KBM-7 (cell line): ENCODE results near the gene NLRC5.
"Not testable (repeated sequence)": the region's sequence is repeated elsewhere in the genome, so short reads cannot be mapped to it uniquely, and the experiment has no call there.

Source experiments
- DNase-seq: peaks from one replicate; pipeline ENCODE4 v3.0.0-alpha.2; 2015
- in situ Hi-C: fragments of 300-500 bp; cut with MboI; formaldehyde crosslinking; loops from 2 replicates; pipeline ENCODE4 v1.14.3; 2020; ENCODE audit warnings: low sequenced_read_pairs, low pct_unique_long_range_greater_than_20kb, mixed read lengths

The NLRC5 gene

DNA sequence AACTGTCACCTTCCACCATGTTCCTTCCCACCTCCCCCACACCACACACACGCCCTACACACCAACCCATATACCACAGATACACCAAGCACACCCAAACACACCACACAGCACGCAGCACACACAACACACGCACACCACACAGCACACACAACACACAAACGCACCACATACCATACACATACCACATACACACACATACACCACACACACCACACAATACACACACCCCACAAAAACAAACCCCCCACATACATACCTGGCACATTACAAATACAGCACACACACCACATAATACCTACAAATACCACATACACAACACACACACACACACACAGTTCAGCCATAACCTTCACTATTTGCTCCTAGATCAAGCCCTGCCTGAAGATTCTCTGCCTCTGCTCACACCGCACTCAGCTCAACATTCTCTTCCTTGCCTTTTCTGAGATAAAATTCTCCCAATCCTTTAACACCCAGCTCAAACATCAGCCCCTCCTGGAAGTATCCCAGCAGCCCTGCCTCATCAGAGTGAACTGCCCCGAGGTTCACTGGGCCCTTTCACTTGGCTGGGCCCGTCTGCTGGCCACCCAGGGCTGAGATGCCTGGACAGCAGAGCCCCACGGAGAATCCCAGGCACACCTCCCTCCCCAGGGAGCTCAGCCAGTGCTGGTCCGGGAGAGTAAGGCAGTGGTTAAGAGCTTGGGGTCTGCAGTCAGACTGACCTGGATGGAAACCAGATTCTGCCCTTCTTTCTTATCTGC lies 71.1 kb downstream of the NLRC5 start:
- in situ Hi-C loops: no loop called here
- DNase-seq: no peak

DNA sequence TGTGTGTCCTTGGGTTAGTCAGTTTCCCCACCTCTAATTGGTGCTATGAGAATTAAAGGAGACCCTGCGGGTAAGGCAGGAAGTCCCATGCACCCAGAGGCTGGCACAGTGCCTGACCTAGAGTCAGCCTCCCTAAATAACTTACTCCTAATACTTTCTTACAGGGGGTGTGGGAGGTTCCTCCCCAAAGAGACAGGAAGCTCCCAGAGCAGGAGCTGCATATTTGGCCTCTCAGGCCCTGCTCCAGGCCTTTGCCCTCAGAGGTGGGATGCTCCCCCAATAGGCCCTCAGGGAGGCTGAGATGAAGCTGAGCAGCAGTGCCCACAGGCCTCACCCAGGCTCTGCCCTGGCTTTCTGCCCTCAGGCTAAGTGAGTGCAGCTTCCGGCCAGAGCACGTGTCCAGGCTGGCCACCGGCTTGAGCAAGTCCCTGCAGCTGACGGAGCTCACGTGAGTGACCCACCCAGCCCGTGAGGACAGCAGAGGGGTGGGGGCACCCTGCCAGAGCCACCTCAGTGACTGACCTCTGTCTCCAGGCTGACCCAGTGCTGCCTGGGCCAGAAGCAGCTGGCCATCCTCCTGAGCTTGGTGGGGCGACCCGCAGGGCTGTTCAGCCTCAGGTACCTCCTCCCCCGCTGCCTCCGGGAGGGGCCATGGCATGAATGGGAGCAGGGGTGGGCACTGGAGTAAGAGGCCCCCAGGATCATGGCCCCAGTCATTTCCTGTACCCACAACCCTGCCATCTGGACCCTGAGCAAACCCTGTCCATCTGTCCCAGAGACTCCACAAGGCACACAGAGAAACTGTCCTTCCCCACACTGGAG lies 71.9 kb downstream of the NLRC5 start:
- in situ Hi-C loops: no loop called here
- DNase-seq: peak; percentile 70

DNA sequence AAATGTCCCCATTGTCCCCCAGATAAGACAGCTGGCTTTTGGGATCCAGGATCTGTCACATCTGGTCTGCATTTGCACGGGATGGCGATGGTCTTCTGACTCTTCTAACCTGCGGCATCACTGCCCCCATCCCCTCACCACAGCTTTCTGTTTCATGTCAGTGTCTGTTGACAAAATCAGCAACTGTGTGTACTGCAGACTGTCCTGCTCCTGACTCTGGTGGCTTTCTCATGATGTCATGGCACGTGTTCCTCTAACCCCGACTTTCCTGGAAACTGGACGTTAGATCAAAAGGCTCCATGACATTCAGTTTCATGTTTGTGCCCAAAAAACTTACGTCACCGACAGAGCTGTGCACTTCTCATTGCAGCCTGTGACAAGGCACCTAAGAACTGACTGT lies 73.0 kb downstream of the NLRC5 start:
- no peak for DNase-seq
- in situ Hi-C loops: no loop called here

DNA sequence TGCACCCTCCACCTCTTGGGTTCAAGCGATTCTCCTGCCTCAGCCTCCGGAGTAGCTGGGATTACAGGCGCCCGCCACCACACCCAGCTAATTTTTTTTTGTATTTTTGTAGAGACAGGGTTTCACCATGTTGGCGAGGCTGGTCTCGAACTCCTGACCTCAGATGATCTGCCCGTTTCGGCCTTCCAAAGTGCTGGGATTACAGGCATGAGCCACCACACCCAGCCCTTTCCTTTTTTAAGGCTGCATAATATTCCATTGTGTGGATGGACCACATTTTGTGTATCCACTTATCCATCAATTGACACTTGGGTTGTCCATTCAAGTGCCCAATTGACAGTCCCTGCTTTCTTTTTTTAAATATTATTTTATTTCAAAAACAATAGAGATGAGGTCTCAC lies 73.8 kb downstream of the NLRC5 start:
- in situ Hi-C loops, DNase-seq: not testable (repeated sequence)

DNA sequence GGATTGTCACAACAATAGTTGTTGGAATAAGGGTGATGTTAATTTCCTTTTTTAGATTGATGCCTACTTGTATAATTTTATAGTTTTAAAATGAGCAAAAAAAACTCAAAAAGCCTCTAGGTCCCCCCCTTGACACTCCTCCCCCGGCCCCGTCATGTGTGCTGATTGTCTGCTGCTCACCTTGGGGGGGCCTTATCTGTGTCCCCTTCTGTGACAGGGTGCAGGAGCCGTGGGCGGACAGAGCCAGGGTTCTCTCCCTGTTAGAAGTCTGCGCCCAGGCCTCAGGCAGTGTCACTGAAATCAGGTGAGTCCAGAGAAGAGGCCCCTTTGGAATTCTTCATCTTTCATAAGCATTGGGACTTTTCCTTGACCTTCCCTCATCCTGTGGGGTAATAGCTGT lies 75.6 kb downstream of the NLRC5 start:
- DNase-seq: no peak
- in situ Hi-C loops: no loop called here

DNA sequence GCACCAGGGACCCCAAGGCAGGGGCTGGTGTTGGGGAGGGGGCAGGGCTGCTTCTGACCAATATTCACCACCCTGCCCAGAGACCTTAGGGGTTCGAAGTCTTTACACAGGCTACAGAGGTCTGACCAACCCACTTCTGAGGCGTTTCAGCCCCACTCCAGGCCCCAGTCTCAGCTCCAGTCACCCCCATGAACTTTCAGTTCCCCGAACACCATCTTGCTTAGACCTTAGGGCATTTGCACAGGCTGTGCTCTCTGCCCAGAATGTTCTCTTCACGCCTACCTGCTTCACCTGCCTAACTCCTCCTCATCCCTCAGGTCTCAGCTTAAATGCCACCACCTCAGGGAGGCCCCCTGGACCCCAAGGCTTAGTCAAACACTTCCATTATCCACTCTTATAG lies 77.3 kb downstream of the NLRC5 start:
- no peak for DNase-seq
- in situ Hi-C loops: no loop called here

DNA sequence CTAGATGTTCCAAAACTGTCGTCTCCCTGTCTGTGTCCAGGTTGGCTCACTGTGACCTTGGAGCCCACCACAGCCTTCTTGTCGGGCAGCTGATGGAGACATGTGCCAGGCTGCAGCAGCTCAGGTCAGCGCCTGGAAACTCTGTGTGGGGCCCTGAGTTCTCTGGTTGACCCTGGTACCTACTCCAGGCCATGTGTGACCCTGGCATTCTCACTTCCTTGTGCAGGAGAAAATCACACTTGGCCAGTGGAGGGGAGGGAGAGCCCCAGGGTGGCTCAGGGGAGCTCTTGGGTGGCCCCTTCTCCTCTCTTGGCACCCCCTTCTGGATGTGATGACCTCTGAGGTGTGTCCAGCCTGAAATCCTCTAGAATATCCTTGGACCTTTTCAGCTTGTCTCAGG lies 78.0 kb downstream of the NLRC5 start:
- no peak for DNase-seq
- in situ Hi-C loops: no loop called here

DNA sequence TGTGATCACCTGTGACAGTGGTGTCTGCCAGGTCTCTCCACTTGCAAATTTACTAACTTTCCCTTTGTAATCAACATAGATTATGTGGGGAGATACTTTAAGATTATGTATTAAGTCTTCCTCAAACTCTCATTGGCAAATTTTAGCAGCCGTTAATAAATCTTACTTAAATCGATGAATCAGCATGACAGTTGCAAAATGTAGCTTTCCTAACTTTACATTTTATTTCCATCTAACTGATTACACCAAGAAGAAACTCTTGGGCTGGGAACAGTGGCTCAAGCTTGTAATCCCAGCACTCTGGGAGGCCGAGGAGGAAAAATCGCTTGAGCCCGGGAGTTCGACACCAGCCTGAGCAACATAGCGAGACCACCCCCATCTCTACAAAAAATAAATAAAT lies 79.7 kb downstream of the NLRC5 start:
- in situ Hi-C loops: no loop called here
- DNase-seq: no peak

DNA sequence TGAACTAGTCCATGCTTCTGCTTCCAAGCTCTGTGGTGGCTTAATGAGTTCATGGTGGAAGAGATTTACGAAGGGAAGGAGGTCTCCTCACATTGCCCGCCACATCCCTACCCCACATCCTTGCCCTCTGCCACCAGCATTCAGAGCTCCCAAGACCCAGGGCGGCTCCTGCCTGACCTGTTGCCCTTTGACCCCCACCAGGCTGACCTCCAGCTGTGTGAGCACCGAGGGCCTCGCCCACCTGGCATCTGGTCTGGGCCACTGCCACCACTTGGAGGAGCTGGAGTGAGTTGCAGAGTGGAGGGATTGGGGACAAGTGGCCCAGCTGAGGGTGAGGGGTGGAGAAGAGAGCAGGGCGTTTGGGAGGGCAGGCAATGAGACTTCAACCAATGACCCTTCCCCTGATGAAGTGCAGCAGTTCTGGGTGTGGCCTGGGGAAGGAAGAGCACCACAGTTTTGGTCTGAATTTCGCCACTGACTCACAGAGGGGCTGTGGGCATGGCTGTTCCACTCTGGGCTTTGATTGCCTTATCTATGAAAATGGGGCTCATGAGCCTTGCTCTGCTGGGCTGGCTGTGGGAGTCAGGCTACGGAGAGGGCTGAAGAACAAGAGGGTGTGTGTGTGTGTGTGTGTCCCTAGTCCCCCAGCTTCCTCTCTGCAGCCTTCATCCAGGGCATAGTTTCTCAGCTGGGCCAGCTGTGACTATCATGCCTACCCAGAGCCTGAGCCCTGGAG lies 80.4 kb downstream of the NLRC5 start:
- DNase-seq: no peak
- in situ Hi-C loops: no loop called here

DNA sequence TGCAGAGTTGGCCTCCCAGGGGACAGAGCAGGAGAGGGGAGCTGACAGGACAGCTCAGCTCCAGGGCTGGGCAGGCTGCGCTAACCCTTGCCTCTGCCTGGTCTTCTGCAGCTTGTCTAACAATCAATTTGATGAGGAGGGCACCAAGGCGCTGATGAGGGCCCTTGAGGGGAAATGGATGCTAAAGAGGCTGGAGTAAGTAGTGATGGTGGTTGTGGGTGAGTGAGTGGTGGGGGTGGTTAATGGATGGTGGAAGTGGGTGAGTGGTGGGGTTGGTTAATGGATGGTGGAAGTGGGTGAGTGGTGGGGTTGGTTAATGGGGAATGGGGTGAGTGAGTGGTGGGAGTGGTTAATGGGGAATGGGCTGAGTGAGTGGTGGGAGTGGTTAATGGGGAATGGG lies 81.1 kb downstream of the NLRC5 start:
- in situ Hi-C loops: no loop called here
- DNase-seq: no peak

DNA sequence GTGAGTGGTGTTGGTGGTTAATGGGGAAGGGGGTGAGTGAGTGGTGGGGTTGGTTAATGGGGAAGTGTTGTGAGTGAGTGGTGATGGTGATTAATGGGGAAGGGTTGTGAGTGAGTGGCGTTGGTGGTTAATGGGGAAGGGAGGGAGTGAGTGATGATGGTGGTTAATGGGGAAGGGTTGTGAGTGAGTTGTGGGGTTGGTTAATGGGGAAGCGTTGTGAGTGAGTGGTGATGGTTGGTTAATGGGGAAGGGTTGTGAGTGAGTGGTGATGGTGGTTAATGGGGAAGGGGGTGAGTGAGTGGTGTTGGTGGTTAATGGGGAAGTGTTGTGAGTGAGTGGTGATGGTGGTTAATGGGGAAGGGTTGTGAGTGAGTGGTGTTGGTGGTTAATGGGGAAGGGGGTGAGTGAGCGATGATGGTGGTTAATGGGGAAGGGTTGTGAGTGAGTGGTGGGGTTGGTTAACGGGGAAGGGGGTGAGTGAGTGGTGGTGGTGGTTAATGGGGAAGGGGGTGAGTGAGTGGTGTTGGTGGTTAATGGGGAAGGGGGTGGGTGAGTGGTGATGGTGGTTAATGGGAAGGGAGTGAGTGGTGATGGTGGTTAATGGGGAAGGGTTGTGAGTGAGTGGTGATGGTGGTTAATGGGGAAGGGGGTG lies 81.8 kb downstream of the NLRC5 start:
- DNase-seq, in situ Hi-C loops: not testable (repeated sequence)

DNA sequence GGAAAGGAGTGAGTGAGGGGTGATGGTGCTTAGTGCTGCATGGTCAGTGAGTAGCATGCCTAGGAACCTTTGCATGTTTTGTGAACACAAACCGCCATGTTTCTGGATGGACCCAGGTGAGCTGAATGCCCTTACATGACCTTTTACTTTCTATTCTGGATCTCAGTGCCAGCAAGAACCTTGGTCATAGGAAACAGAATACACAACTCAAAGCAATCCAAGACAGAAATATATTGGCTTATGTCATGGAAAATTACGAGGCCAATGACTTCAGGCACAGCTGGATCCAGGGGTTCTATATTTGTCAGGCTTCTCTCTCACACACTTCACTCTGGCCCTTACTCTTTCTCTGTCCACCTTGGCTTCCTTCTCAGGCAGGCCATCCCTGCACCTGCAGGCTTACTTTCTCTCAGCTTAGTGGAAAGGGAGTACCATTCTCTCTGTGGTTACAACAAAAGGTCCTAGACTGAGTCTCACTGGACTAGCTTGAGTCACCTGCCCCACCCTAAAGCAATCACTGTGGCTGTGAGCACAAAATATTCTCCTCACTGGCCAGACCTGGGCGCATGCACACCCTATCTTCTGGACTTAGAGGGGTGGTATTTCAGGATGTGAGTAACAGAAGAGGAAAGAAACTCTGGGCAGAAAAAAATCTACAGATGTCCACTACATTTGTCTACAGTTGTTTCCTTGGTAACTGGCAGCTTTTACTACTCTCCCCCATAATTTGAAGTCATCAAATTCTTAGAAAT lies 82.7 kb downstream of the NLRC5 start:
- DNase-seq: no peak
- in situ Hi-C loops: no loop called here

DNA sequence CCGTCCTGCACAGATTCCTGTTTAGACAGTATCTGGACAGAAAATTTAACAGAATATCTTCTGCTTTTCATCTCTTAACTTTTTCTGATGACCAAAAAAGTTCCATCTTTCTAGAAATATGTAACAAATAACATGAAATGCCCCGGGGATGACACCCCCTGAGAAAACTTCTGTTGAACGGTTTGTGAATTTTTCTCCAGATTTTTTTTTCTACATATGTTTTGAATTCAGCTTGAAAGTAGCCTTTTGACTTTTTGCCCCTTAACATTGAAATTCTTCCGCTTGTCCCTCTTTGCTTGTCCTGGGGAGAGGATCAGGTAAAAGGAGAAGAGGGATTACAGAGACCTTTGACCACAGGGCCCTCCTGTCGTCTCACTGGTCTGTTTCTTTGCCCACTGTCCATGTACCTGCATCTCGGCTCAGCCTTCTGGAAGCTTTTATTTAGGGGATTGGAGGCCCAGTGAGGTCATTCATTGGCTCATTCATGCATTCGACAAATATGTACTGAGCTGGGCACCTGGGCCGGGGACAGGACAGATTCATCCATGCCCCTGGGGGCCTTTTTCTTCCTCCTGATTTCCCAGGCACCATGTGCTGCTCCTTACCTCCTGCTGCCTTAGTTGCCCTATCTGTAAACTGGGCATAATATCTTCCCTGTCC lies 83.4 kb downstream of the NLRC5 start:
- no peak for DNase-seq
- in situ Hi-C loops: no loop called here

DNA sequence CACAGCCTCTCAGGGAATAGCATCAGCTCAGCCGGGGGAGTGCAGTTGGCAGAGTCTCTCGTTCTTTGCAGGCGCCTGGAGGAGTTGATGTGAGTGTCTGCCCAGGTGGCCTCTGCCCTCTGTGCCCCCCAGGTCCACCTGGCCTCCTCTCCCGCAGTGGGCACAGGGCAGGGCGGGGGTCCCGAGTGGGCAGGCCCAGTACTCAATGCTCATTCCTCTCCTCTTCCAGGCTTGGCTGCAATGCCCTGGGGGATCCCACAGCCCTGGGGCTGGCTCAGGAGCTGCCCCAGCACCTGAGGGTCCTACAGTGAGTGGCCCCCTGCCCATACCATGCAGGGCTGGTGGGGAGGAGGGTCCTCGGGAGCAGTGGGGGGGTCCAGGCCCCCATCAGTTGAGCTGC lies 88.4 kb downstream of the NLRC5 start:
- in situ Hi-C loops: no loop called here
- DNase-seq: no peak

DNA sequence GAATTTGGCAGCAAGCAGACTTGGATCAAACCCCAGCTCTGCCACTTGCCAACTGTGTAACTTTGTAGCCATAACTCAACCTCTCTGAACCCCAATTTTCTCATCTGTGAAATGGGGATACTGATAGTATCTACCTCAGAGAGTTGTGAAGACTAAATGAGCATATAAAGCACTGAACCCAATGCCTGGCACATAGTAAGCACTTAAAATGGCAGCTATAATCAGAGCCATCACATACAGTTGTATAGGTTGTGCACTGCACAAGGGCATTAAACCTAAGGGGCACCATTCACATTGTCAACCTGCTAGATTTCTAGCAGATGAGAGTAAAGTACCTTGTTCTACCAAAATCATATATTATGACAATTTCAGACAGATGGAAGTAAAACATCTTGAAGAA lies 92.4 kb downstream of the NLRC5 start:
- in situ Hi-C loops: no loop called here
- no peak for DNase-seq

DNA sequence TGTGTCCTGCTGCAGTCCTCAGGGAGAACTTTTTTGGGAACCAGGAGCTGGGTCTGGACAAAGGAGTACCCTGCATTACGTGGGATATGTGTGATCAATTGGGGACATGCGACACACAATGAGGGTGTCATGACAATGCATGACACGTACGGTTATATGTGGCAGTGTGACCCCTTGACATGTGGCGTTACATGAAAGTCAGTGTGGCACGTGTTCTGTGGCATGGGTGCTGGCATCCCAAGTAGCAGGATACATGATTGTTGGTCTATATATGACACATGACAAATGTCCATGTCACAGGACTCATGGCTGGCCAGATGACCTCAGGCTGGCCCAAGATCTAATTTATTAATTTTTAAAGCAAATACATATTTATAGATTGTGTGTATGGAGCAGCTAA lies 93.3 kb downstream of the NLRC5 start:
- in situ Hi-C loops: no loop called here
- DNase-seq: no peak

DNA sequence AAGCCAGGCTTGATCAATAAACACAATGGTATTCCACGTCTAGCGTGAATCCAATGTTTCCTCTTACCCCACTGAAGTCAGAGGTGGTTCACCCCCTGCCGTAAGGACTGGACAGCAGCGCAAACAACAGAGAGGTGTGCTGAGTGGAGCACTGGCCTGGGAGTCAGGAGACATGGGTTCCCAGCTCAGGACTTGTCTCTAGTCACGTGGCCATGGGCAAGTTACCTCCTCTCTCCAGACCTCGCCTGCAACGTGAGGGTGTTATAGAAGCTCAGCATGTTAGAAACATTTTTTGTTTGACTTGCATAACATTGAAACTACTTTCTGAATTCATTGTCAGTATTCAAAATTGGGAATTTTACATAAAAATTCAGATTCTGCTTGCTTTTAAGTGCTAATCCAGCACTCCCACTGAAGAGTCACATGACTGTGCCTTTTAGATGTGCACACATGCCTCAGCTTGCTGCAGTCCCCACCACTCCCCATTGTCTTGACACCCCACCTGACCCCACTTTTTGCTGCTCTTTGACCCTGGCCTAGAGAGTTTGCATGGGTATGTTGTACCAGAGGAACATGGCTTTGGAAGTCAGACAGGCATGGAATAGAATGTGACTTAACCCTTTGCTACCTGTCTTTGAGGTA lies 94.2 kb downstream of the NLRC5 start:
- in situ Hi-C loops: no loop called here
- DNase-seq: no peak

DNA sequence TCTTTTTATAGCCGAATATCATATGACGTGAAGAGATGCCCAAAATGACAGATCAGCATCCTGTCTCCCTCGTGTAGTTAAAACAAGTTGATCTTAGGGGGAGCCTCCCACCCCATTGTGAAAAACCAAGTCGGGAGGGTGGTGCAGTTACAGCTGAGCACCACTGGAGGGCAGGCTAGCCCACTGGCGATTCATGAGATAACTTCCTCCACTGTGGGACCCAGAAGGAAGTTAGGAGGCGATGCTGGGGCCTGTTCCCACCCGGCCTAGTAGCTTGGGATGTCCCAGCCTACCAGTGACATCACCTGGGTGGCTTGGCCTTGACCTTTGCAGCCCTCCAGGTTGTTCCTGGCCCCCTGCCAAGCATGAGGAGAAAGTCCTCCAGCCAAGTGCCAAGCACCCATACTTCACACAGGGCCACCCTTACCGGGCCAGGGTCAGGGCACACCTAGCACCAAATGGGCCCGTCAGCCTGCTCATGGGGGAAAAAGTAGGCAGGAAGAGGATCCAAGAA lies 95.0 kb downstream of the NLRC5 start:
- in situ Hi-C loops: no loop called here
- peak; percentile 91 for DNase-seq
